ENCODE data around the gene SCNN1A. TPM values are rescaled to one million over a fixed set of nuclear protein-coding genes. Genes with fewer than 3 reads are reported as not detected.

SCNN1A gene
- total and polyA plus RNA-seq, 2 of the 4 experiments (the other 2 are of a cell fraction), result 0.41 TPM; not detected in 1

DNA sequence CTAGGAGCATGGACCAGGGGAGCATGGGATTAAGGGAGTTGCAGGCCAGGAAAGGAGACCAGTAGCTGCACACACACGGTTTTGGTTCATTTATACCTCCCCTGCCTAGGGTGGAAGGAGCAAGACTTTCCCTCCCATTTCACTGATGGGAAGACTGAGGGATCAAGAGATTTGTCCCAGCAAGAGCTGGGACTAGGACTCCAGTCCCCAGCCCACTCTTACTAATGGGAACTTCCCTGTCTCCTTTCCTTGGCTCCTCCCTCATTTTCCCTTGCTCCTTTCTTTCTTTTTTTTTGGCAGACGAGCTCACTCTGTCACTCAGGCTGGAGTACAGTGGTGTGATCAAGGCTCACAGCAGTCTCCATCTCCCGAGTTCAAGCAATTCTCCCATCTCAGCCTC, 13.0 kb downstream of the SCNN1A start:
- Histone ChIP-seq H2BK15ac (ENCODE audit: low read depth, low read length) (no peak overlapping the region), H3K9ac (ENCODE audit: low read depth, low read length) (no peak overlapping the region), H3K56ac (ENCODE audit: extremely low read depth, insufficient read depth, low read length) (no peak overlapping the region), H3K27ac (ENCODE audit: insufficient read depth, low read length) (no peak overlapping the region), H2AK5ac (ENCODE audit: low read depth, low read length) (peak overlapping the region; percentile 57; the same call in 1 of the 2 replicates), H3K27me3 (ENCODE audit: control insufficient read depth, insufficient read depth, low read length) (no peaks in the 10 kb centered on the region; the same call in 1 of the 2 replicates), H4K20me1 (ENCODE audit: insufficient read depth, low read length) (no peaks in the 10 kb centered on the region), H2BK20ac (ENCODE audit: low read depth, low read length) (no peak overlapping the region), H3K9me3 (ENCODE audit: control insufficient read depth, insufficient read depth, low read length) (no peaks in the 10 kb centered on the region), H3K4me3 (ENCODE audit: insufficient read depth, low read depth, low read length) (no peak overlapping the region), H3K79me1 (ENCODE audit: low read depth in 1 of 2, low read length in 2 of 2) (no peaks in the 10 kb centered on the region), H3K4ac (ENCODE audit: low read depth, low read length) (no peak overlapping the region), H3K36me3 (ENCODE audit: control insufficient read depth, insufficient read depth, low read length) (no peaks in the 10 kb centered on the region), H3K4me1 (ENCODE audit: control insufficient read depth, insufficient read depth, low read length) (peaks cover 7% of the 10 kb centered on the region), H2AFZ (replicated peaks; ENCODE audit: low read length, poor library complexity) (no peak overlapping the region), H3K9me1 (ENCODE audit: insufficient read depth, low read length) (no peaks in the 10 kb centered on the region), H2AK9ac (replicated peaks; ENCODE audit: low read depth, low read length, poor library complexity) (no peak overlapping the region), H2BK5ac (ENCODE audit: low read depth, low read length, poor library complexity, severe bottlenecking) (no peak overlapping the region), H3K14ac (replicated peaks; ENCODE audit: low read depth, low read length) (no peak overlapping the region), H4K5ac (ENCODE audit: low read depth, low read length) (no peak overlapping the region), H4K8ac (ENCODE audit: low read depth in 2 of 2, low read length in 2 of 2) (no peak overlapping the region), H3K18ac (ENCODE audit: low read depth, low read length) (no peak overlapping the region), H3K23ac (ENCODE audit: low read depth, low read length) (no peak overlapping the region), H2BK120ac (ENCODE audit: low read depth, low read length) (no peak overlapping the region), H3K4me2 (ENCODE audit: low read depth, low read length) (no peak overlapping the region), H4K91ac (ENCODE audit: insufficient read depth, low read depth, low read length) (no peak overlapping the region)
- no TSS peak for BruUV-seq (replicated peaks)
- DNase-seq (no peak), ATAC-seq (ENCODE audit: low read depth) (no peak)
- no CpG with 5 or more reads among the region's 3 CpGs for WGBS, 2 experiments (ENCODE audit: extremely low coverage in 2 of 2, insufficient read length in 1 of 2)
- dilution Hi-C loops (cut with HindIII; ENCODE audit: low sequenced_read_pairs, unreplicated experiment) (no loop called here), intact Hi-C loops (cut with micrococcal nuclease) (no loop called here), in situ Hi-C loops (cut with MboI; ENCODE audit: low sequenced_read_pairs) (no loop called here)
- POLR2A ChIA-PET (ENCODE audit: unreplicated experiment), result no interaction called here
- CTCF ChIA-PET, result interaction anchor here (0.9 kb wide), 1 partner anchor 83 kb away, joined by 3 read pairs; no protein-coding TSS in a partner anchor
- TF ChIP-seq, protein P1, sequence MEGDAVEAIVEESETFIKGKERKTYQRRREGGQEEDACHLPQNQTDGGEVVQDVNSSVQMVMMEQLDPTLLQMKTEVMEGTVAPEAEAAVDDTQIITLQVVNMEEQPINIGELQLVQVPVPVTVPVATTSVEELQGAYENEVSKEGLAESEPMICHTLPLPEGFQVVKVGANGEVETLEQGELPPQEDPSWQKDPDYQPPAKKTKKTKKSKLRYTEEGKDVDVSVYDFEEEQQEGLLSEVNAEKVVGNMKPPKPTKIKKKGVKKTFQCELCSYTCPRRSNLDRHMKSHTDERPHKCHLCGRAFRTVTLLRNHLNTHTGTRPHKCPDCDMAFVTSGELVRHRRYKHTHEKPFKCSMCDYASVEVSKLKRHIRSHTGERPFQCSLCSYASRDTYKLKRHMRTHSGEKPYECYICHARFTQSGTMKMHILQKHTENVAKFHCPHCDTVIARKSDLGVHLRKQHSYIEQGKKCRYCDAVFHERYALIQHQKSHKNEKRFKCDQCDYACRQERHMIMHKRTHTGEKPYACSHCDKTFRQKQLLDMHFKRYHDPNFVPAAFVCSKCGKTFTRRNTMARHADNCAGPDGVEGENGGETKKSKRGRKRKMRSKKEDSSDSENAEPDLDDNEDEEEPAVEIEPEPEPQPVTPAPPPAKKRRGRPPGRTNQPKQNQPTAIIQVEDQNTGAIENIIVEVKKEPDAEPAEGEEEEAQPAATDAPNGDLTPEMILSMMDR (conservative IDR thresholded peaks at IDR 0.05; ENCODE audit: low read depth, low read length), result no peak
- TF ChIP-seq MAFK (IDR thresholded peaks at IDR 0.05; ENCODE audit: low read depth, low read length) (no peak), NFE2L2 (IDR thresholded peaks at IDR 0.05; ENCODE audit: low read depth, low read length) (no peak), CEBPB (IDR thresholded peaks at IDR 0.05; ENCODE audit: low read depth, low read length) (no peak), SMC3 (IDR thresholded peaks at IDR 0.05; ENCODE audit: low read depth, low read length) (no peak), CHD1 (IDR thresholded peaks at IDR 0.05; ENCODE audit: low read depth, low read length) (no peak), BHLHE40 (IDR thresholded peaks at IDR 0.05; ENCODE audit: low read depth, low read length) (no peak), FOS (IDR thresholded peaks at IDR 0.05; ENCODE audit: low read depth, low read length) (no peak), RFX5 (IDR thresholded peaks at IDR 0.05; ENCODE audit: low read depth, low read length) (no peak), MAZ (IDR thresholded peaks at IDR 0.05; ENCODE audit: borderline replicate concordance, low read depth, low read length) (no peak)

All from IMR-90 (cell line).